Muscle of back (tissue), 13 donors: ENCODE measurements around the gene PRDM13. TPM values are rescaled to one million over a fixed set of nuclear protein-coding genes. Genes with fewer than 3 reads are reported as not detected.
A peak's percentile ranks its signal among the peaks of the same experiment; 100 is the strongest.
"Not testable (repeated sequence)": the region's sequence is repeated elsewhere in the genome, so short reads cannot be mapped to it uniquely, and the experiment has no call there.

Experiments used
- DNase-seq, 3 donors: peaks; one replicate each; pipeline versions ENCODE4 v3.0.0 to v3.0.0-alpha.2; 2013
- long read RNA-seq, 9 donors: transcript quantifications; one replicate each; lab custom pipeline, GENCODE V29; 2026
- polyA plus RNA-seq, 10 donors: library from polyadenylated mRNA; unstranded; fragments of 120-200 nt; gene quantifications; one replicate each; pipeline ENCODE4 v1.2.1, GENCODE V29; 2013; ENCODE audit not compliant: insufficient read length in 10 of 10

Gene PRDM13
- polyA plus RNA-seq: under 1 TPM in 2 of 10 donors, not detected in 8; 0.05 TPM
- long read RNA-seq, donor 1: 0 reads
- long read RNA-seq, donor 2: 0 reads
- long read RNA-seq, donor 3: 0 reads
- long read RNA-seq, donor 4: 0 reads
- long read RNA-seq, donor 5: 0 reads
- long read RNA-seq, donor 6: 0 reads
- long read RNA-seq, donor 7: 0 reads
- long read RNA-seq, donor 8: 0 reads
- long read RNA-seq, donor 9: 0 reads

DNA sequence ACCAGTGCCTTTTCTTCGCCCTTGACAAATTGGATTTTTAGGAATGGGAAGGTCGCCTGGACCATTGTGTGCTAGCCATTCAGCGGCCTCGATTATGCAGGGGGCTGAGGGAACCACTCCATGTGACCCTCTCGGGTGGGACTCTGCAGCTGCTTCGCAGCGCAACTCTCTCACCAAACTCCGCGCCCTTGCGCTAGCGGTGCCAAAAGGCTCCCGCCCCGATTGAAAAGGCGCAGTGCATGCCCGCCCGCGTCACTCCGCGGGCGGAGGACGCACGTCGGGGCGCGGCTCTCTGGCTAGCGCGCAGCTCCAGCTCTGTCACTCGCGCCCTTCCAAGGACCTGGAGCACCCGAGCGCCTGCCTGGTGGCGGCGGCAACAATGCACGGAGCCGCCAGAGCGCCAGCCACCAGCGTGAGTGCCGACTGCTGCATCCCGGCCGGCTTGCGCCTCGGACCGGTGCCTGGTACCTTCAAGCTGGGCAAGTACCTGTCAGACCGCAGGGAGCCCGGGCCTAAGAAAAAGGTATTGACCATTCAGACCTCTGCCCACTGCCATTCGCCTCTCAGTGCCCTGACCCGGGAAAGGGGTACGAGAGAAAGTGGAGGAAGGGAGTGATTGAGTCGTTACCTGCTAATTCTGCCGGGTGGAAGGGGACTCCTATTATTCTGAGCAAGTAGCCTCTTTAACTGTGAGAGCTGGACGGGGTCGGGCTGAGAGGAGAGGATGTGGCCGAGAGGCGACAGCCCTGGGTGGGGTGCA is at the start of gene PRDM13:
Gene PRDM13 (plus strand): TSS at position 178 of the 760 bp plus-strand sequence. CDS start 202 bp downstream, at position 380.
- peak in 1 of 3 donors; percentile 22 for DNase-seq

DNA sequence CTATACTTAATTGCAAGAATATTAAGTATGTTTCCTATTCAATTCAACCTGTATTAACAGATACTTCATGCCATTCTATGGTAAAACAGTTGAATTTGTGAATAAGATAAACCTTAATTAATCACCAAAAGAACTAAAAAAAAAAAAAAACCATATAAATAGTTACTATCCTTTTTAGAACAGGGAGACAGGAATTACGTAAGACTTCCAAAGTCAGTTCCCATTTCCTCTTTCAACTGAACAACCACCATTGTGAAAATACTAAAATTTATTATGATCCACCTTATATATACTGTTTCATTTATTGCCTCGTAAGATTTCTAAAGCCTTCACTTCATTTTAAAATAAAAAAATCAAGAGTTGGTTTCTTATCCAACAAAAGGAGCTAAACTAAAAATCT is 47.6 kb upstream of the PRDM13 start:
- DNase-seq: no peak

DNA sequence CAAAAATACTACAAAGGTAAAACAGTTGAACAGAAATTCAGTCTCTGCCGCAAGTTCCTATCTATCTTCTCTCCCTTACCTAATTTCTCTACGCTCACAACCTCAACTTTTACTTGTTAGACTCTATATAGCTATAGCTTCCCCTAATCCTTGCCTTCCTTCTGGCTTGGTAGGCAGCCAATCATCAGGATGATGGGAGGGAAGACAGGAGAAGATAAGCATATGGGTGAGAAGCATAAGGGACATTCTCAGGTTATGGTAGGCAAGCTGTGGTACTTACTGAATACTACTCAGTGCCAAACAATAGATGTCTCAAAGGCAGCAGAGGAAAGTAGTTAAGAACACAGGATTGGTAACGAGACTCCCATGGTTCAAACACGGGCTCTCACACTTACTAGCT is 46.0 kb upstream of the PRDM13 start:
- no peak for DNase-seq

DNA sequence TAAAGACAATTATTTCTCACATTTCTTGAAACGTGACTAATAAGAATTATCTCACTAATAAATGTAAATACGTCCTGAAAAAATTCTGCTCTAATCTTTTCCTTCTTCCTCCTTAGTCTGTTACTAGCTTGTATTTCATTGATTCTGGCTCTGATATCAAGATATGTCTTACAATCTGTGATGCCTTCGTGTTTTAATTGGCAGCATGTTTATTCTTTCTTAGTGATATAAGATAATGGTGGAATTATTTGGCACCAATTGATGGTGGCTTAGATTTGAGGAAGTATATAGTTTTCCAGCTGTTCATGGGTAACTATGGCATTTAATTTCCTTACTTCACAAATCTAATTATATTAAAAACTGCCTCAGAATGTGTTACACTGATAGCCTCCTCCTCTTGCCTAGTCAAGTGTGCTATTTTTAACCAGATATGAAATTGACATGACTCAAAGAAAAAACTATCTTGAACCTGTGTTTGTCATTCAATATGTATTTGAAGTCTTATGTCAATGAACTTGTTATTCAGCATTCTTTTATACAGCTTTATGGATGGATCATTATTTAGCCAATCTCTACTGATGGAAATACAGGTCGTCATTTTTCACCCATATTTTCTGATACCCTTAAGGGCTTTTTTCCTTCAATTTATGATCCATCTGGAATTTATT is 43.4 kb upstream of the PRDM13 start:
- no peak for DNase-seq

DNA sequence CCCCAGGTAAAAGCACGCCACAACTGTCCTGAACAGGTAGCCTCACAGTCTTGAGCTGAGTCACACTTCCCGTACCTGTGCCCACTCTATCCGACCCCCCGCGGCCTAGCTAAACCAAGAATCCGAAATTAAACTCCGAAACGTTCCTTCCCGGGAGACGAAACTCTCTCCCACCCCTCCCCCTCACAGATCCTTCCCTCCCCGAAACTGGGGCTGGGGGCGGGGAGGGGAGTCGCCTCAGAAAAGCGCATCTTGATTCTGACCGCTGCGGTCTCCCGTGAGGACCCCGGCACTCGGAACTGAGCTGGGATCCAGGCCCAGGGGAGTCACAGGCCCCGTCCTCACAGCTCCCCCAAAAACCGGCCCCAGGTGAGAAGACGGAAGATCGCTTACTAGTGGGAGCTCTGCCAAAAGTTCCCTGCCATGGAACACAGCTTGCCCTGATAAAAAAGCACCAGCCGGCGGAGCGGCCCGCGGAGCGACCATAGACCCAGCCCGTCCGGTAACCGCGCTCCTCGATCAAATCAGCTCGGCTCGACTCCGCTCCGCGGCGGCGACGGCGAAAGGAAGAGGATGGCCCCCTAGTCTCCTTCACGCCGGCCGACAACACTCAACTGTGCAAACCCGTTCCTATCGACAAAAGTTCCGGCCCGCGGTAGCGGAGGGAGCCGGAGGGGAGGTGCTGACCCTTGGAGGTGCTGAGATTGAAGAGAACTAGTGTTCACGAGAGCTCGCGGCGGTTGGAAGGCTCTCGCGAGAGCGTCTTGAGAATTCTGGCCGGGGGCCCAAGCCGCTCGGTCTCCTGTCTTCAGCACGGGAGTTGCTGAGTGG is 38.3 kb upstream of the PRDM13 start, which contains the start of gene CCNC:
Gene CCNC (minus strand): TSS at position 558 of the 831 bp plus-strand sequence. CDS start 133 bp downstream, at position 425.
- peak; percentile 95 to 98 (median 96) for DNase-seq

DNA sequence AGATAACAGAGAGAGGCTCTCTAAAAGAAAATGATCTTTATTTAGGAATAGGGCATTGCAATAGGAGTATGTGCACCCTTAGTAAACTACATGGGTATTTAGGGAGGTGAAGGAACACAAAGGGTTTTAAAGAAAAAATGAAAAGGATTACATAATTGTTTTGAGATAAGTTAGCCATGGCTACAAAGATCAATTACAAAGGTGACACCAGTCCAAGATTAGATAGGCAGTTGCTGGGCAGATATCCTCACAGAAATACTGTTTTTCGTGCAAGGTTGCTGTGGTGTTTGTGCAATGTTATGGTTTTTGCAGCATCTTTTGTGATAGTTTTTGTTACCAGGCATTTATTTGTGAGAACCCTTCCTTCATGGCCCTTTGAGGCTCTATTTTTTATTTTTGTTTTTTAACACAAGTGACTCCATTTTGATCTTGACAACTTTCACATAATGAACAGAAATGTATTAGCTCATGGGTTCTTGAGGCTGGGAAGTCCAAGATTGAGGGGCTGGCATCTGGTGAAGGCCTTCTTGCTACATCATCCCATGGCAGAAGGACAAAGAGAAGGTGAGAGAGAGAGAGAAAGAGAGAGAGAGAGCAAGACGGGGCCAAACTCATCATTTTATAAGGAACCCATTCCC is 32.5 kb upstream of the PRDM13 start:
- no peak for DNase-seq

DNA sequence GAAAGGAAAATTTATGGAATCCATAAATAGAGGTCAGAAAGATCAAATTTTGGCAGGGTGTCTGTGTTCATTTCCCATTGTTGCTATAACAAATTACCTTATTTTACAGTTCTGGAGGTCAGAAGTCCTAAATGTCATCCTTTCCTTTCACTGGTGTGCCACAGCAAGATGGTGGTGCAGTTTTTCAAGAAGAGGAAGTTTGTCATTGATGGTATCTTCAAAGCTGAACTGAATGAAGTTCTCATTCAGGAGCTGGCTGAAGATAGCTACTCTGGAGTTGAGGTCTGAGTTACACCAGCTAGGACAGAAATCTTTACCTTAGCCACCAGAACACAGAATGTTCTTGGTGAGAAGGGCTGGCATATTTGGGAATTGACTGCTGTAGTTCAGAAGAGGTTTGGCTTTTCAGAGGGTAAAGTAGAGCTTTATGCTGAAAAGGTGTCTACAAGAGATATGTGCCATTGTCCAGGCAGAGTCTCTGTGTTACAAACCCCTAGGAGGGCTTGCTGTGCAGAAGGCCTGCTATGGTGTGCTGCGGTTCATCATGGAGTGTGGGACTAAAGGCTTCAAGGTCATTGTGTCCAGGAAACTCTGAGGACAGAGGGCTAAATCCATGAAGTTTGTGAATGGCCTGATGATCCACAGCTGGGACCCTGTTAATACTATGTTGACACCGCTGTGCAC is 30.9 kb upstream of the PRDM13 start:
- no peak for DNase-seq

DNA sequence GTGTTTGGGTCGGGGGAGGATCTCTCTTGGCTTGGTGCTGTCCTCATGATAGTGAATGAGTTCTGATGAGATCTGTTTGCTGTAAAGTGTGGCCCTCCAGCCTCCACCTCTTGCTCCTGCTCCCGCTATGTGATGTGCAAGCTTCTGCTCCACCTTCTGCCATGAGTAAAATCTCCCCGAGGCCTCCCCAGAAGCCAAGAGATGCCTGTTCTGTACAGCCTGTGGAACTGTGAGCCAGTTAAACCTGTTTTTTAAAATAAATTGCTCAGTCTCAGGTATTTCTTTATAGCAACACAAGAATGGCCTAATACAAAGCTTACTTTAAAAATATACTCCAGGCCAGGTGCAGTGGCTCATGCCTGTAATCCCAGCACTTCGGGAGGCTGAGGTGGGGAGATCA is 26.9 kb upstream of the PRDM13 start:
- DNase-seq: no peak

DNA sequence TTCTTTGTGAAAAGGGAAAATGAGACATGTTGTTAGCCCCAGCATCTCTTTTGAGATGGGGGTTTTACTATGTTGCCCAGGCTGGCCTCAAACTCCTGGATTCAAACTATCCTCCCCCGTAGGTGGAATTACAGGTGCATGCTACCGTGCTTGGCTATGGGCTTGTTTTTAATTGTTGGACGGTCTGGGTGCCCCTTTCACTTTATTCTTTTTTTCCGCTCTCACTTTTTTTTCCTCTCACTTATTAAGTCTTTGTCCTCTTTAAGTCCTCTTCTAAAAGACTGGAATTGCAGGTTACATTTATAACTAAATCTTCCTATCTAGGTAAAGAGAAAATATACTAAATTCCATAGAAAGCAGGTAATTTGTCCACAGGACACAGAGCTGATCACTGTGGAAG is 18.8 kb upstream of the PRDM13 start:
- no peak for DNase-seq

DNA sequence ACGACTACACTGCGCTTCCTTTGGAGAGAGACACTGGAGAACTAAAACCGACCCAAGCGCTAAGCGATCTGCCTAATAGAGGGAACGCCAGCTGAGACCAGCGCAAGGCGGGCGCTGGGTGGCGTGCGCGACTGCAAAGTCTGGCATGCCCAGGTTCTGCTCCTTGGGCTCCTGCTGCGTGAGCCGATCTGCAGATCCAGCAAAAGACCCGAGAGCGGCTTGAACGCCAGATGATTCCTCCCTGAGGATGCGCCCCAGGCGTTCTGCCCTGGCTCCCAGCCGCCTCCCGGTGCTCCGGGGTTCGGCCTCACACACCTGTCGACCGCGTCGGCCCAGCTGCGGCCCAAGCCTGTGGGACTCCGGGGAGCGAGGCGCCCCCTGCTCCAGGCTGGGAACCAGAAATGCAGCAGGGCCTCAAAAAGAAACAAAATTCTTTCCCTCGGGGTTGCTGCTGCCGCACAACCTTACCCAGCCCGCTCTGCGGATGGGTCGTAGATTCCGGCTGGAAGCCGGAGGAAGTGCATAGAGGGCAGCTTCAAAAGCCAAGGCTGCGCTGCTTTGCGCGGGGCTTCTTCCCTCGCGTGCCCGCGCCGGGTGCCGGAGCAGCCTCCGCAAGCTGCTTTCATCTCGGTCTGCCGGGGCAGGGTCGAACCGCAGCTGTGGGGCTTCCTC is 17.9 kb upstream of the PRDM13 start:
- peak; percentile 29 to 79 (median 67) for DNase-seq

DNA sequence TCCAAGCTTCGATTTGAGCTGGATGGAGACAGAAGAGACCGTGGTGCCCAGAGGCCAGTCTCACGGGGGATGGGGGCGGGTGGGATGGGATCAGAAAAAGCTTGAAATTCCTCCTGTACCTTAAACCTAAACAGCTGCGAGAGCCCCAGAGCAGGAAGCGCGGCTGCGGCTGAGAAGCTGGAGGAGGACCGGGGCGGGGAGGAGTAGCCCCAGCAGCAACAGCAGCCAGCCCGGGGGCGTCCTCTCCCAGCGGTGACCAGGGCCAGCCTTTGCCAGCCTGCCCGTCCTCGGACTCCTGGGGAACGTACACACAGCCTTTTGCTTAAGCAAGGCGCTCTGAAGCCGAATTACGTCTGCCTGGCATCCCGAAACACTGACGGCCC is 17.4 kb upstream of the PRDM13 start:
- DNase-seq: peak in 1 of 3 donors; percentile 25

DNA sequence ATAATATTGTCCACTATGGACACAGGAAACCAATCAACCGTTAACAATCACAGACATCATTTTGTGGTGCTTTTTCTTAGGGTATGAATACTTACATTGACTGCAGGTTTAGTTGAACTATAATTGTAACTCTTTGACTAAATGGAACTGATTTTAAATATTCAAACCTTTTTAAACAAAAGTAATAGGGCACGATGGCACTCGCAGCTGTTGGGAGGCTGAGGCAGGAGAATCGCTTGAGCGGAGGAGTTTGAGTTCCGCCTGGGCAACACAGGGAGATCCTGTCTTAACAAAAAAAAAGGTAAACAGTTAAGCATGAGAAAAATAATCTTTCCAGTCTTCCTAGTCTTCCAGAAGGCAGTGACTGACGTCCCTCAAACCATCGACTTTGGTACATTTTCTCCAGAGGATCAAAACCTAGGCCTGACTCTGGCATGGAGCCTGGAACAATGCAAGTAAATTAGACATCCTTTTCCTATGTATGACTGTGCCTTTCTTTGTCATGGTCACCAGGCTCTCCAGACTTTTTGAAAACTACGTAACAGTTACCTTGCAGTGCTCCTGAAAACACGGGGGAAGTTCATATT is 16.6 kb upstream of the PRDM13 start:
- DNase-seq: no peak

DNA sequence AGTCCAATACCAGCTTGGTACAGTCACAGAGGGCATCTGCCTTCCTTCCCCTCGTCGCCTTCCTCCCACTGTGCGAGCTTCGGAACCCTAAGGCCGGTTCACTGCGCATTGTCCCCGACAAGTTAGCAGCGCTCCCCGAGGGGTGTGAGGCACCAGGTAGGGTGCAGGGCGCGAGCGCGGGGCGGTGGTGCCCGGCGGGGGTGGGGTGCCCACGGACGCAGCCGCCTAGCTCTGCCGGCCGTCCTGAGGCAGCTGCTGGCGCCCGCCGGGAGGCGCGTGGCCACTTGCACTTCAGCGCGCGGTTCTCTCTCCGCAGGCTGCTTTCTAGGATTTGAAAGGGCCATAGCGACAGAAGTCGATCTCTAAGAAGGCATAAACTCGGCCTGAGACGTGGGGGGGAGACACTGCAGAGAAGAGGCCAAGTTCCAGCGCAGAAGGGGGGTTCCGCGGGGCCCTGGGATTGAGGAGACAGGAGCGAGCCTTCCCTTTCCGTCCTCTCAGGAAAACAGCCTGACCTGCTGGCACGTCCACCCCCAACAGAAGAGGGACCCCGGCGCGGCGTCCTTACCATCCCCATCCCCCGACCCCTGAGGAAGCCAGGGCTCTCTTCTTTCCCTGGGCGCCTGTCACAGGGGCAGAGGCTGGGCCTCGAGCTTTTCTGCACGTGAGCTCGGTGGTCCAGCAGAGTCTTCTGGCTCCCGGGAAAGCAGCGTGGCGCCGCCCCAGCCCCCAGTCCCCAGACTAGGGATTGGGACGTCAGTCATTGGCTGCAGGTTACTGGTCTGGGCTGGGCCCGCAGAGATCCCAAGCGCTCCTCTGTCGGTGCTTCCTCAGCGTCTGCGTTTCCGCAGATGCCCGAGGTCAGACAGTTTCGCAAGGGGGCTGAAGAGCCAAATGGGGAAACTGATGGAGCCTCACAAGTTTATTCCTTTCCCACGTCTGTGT is 15.6 kb upstream of the PRDM13 start:
- DNase-seq: peak in 1 of 3 donors; percentile 33

DNA sequence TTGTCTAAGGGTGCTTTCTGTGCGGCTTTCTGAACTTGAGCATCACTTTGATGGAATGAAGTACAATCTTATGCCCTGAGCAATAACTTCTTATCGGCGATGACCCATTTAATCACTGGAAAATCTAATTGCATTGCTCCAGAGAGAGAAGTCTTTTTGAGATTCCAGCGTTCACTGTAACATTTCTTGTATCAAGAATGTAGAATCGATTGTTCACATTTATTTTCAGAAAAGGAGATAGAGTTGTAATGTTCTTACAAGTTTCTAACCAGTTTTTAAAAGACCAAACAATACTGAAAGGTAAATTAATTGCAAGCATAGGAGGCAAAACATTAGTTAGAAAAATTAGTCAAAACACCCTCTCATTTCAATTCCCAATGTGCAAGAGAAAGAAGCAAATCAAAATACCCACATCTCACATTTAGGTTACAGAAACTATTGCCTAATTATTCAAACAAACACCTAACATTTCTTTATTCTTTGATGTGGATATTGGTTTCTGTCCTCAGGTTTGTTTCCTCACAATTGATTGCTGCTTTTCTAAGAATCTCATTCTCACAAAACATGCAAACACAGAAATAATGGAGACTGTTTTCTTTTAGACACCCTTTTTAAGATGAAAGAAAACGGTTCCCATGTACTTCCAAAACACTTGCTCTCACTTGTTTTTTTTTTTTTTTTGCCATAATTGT is 14.8 kb upstream of the PRDM13 start:
- no peak for DNase-seq

DNA sequence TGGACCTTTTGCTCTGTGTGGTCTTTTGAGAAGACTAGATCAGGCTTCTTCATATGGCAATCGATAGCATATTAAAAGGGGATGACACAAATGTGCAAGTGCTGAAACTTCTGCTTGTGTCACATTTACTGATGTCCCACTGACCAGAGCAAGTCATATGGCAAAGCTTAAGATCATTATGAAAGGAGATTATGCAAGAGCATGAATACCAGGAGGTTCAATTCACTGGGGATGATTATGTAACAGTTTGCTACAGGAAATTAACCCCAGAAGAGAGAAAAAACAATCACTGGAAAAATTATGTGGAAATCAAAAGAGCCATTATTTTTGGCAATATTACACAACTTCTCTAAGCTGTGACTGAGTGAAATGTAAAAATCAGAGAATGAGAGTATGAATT is 13.7 kb upstream of the PRDM13 start:
- DNase-seq: no peak

DNA sequence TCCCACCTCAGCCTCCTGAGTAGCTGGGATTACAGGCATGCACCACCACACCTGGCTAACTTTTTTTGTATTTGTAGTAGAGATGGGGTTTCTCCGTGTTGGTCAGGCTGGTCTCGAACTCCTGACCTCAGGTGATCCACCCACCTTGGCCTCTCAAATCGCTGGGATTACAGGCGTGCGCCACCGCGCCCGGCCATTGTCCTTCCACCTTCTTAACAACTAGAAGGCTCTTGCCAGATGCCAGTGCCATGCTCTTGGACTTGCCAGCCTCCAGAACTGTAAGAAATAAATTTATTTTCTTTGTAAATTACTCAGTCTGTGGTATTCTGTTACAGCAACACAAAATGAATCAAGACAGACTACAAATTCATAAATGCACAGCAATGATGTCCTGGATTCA is 11.9 kb upstream of the PRDM13 start:
- not testable (repeated sequence) for DNase-seq

DNA sequence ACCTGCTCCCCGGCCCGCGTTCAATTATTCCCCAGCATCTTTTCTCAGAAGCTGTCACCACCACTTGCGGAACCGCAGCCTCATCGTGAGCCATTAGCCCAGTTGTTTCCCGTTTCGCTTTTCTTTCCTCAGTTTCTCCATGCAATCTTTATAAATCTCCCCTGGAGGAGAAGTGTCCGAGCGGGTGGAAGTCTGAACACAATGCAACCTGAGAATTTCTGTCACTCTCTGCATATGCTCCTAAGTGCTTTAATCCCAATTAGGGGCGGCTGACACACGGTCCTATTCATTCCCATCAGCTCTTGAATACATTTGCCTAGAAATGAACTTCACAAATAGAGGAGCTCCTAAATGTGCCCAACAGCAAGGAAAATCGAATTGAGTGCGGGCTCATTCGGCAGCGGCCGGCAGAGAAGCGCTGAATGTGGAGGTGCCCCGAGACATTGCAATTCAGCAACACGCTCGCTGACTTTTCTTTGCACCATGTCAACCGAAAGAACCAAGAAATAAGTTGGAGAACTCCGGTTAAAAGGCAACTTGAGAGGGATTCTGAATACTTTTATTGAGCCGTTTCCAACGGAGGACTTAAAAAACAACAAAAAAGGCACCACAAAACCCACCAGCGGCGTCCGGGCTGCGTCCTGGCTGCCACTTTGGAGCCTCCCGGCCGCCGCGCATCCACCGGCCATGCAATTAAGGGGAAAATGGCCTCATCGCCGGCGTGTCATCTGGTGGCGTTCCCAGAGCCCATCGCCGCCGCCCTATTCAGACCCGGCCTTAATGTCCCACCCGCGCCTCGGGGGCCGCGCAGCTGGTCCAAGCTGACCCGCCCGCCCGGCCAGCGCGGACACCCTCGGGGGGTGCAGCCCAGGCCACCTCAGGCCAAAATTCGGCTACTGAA is 3.9 kb upstream of the PRDM13 start:
- peak in 1 of 3 donors; percentile 56 for DNase-seq
